ENCODE data around the gene ZNF836.

ZNF836 gene

GRCh38 chr19:52200044-52200443 lies 28.6 kb upstream of the ZNF836 start:
- Histone ChIP-seq H3K27me3 (replicated peaks; ENCODE audit: control insufficient read depth, insufficient read depth, low read length) (no peaks in the 10 kb centered on the region), H3K36me3 (ENCODE audit: control insufficient read depth, insufficient read depth, low read length) (peaks cover 27% of the 10 kb centered on the region), H3K4me3 (replicated peaks; ENCODE audit: low read depth, low read length) (no peak overlapping the region)
- no peak for TF ChIP-seq CTCF (IDR thresholded peaks at IDR 0.05; ENCODE audit: insufficient read depth, low read length, poor library complexity, severe bottlenecking)
- DNase-seq (ENCODE audit: extremely low read depth, insufficient read length): no peak

- DNase-seq (ENCODE audit: extremely low read depth, insufficient read length): no peak
- Histone ChIP-seq H3K4me3 (replicated peaks; ENCODE audit: low read depth, low read length) (no peak overlapping the region), H3K27me3 (replicated peaks; ENCODE audit: control insufficient read depth, insufficient read depth, low read length) (no peaks in the 10 kb centered on the region), H3K36me3 (ENCODE audit: control insufficient read depth, insufficient read depth, low read length) (peaks cover 21% of the 10 kb centered on the region)
- no peak for TF ChIP-seq CTCF (IDR thresholded peaks at IDR 0.05; ENCODE audit: insufficient read depth, low read length, poor library complexity, severe bottlenecking)
Observed at GRCh38 chr19:52198678-52199077, 27.3 kb upstream of the ZNF836 start.

- Histone ChIP-seq H3K27me3 (replicated peaks; ENCODE audit: control insufficient read depth, insufficient read depth, low read length) (no peaks in the 10 kb centered on the region), H3K36me3 (ENCODE audit: control insufficient read depth, insufficient read depth, low read length) (peaks cover 17% of the 10 kb centered on the region), H3K4me3 (replicated peaks; ENCODE audit: low read depth, low read length) (no peak overlapping the region)
- no peak for TF ChIP-seq CTCF (IDR thresholded peaks at IDR 0.05; ENCODE audit: insufficient read depth, low read length, poor library complexity, severe bottlenecking)
- no peak for DNase-seq (ENCODE audit: extremely low read depth, insufficient read length)
Observed at GRCh38 chr19:52197964-52198363, 26.5 kb upstream of the ZNF836 start.

- Histone ChIP-seq H3K36me3 (ENCODE audit: control insufficient read depth, insufficient read depth, low read length) (peaks cover 13% of the 10 kb centered on the region), H3K4me3 (replicated peaks; ENCODE audit: low read depth, low read length) (no peak overlapping the region), H3K27me3 (replicated peaks; ENCODE audit: control insufficient read depth, insufficient read depth, low read length) (no peaks in the 10 kb centered on the region)
- no peak for DNase-seq (ENCODE audit: extremely low read depth, insufficient read length)
- no peak for TF ChIP-seq CTCF (IDR thresholded peaks at IDR 0.05; ENCODE audit: insufficient read depth, low read length, poor library complexity, severe bottlenecking)
Observed at GRCh38 chr19:52196256-52196967, 25.0 kb upstream of the ZNF836 start.

GRCh38 chr19:52191951-52192350 lies 20.5 kb upstream of the ZNF836 start:
- no peaks in the 10 kb centered on the region for H3K27me3 ChIP-seq (replicated peaks; ENCODE audit: control insufficient read depth, insufficient read depth, low read length)
- no peak for TF ChIP-seq CTCF (IDR thresholded peaks at IDR 0.05; ENCODE audit: insufficient read depth, low read length, poor library complexity, severe bottlenecking)
- no peak for DNase-seq (ENCODE audit: extremely low read depth, insufficient read length)
- H3K4me3 ChIP-seq (replicated peaks; ENCODE audit: low read depth, low read length): peak overlapping the region; percentile 92
- H3K36me3 ChIP-seq (ENCODE audit: control insufficient read depth, insufficient read depth, low read length): peaks cover 11% of the 10 kb centered on the region

- Histone ChIP-seq H3K36me3 (ENCODE audit: control insufficient read depth, insufficient read depth, low read length) (peaks cover 9% of the 10 kb centered on the region), H3K4me3 (replicated peaks; ENCODE audit: low read depth, low read length) (peak overlapping the region; percentile 92), H3K27me3 (replicated peaks; ENCODE audit: control insufficient read depth, insufficient read depth, low read length) (no peaks in the 10 kb centered on the region)
- no peak for DNase-seq (ENCODE audit: extremely low read depth, insufficient read length)
- no peak for TF ChIP-seq CTCF (IDR thresholded peaks at IDR 0.05; ENCODE audit: insufficient read depth, low read length, poor library complexity, severe bottlenecking)
Observed at GRCh38 chr19:52191389-52191788, 20.0 kb upstream of the ZNF836 start.
